Islet of Langerhans (tissue), 1 donor: ENCODE data around the gene INSR.
"Not testable (repeated sequence)": the region's sequence is repeated elsewhere in the genome, so short reads cannot be mapped to it uniquely, and the experiment has no call there.

Experiments used
- FAIRE-seq: peaks from one replicate; lab custom pipeline; 2011; peaks lifted over from hg19 to GRCh38; lab: Jason Lieb, UNC

The INSR gene

DNA sequence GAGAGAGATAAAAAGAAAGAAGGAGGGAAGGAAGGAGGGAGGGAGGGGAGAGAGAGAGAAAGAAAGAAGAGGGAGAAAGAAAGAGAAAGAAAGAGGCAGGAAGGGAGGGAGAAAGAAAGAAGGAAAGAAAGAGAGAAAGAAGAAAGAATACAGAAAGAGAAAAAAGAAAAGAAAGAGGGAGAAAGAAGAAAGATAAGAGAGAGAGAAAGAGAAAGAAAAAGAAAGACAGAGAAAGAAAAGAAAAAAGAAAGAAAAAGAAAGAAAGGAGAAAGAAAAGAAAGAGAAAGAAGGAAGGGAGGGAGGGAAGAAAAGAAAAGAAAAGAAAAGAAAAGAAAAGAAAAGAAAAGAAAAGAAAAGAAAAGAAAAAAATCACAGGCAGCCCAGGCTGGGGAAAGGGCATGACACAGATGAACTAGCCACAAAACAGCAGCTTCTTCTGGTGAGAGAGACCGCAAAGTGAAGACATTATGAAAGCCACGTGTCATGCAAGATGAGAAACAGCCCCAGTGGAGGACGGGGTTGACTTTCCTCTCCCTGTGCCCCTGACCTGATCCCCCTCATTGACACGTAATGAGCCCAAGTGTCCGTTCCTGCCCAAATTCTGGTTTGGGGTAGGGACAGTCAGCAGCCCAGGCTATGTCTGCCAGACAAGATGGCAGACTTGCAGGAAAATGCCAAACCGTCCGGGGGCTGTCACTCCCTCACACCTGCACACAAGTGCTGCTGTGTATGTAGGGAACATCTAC is 102.1 kb downstream of the INSR start:
- FAIRE-seq = no peak

DNA sequence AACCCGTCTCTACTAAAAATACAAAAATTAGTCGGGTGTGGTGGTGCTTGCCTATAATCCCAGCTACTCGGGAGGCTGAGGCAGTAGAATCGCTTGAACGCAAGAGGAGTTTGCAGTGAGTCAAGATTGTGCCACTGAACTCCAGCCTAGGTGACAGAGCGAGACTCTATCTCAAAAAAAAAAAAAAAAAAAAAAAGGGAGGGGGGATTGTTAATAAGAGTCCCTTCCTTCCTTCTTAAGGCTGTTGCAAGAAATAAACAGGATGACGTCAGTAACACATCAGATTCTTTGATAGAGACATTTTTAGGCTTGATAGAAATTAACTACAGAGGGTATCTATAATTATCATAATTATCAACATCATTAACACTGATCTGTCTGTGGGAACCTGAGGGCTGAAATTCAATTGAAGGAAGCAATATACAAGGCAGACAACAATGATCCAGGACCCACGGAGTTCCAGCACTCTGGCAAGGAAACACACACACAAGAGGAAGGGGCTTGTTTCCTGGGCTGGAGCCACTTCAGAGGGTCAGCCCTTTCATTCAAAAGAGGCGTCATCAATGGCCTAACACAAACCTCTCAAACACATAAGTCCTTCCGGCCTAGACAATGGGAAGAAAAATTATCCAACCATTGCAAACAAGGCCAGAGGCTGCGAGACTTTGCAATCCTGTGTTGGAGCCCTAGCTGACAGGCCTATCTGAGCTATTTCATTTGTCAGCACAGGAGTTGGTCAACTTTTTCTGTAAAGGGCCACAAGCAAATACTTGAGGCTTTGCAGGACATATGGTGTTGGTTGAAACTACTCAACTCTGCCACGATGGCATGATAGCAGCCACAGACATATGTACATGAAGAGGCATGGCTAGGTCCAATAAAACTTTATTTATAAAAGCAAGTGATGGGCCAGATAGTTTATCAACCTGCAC is 105.2 kb downstream of the INSR start:
- FAIRE-seq = no peak

DNA sequence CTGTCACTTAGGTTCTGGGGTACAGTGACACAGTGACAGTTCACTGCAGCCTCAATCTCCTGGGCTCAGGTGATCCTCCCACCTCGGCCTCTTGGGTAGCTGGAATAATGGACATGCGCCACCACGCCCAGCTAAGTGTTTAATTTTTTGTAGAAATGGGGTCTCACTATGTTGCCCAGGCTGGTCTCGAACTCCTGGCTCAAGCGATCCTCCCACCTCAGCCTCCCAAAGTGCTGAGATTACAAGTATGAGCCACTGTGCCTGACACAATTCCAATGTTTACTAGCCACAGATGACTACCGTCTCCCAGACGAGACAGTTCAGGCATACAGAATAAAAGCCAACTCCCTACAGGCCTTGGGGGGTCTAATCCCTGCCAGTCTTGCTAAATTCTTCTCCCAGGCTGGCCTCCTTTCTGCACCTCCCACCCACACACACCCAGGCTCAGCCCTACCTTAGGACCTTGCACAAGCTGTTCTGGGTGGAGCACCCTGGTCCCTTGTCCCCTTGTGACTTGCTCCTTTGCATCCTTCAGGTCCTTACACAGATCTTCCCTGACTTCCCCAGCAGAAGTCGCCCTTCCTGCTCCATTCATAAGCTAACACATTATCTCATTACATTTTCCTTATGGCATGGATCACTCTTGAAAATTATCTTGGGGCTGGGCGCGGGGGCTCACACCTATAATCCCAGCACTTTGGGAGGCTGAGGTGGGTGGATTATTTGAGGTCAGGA is 106.4 kb downstream of the INSR start:
- no peak for FAIRE-seq

DNA sequence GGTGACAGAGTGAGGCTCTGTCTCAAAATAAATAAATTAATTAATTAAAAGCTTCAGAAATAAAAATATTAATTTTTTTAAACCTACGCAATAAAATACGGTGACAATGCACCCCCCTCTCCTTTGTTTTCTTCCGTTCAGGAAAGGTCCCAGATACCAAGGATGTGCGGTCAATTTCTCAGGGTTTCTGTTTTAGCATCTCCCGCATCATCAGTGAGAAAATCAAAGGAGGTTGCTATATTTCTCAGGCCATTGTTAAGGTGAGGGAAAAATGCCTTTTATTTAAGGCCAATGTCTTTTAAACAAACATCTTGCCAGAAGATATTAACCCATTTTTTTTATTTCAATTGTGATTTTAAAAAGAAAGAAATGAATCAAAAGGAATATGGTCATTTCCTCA is 111.7 kb downstream of the INSR start:
- no peak for FAIRE-seq

DNA sequence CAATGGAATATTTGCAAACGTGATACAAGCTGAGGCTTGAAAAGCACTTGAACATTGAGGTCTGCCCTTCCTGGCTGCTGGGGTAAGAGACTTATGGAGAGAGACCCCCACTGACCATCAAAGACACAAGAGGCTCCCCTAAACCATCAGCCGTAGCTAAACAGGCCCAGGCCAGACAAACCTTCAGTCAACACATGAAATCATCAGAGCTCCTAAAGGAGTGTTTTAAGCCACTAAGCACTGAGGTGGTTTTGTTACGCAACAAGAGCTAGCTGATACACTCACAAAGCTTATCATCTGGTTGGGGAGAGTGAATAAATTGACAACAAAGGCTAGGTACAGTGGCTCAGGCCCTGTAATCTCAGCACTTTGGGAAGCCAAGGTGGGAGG is 114.3 kb downstream of the INSR start:
- FAIRE-seq = no peak

DNA sequence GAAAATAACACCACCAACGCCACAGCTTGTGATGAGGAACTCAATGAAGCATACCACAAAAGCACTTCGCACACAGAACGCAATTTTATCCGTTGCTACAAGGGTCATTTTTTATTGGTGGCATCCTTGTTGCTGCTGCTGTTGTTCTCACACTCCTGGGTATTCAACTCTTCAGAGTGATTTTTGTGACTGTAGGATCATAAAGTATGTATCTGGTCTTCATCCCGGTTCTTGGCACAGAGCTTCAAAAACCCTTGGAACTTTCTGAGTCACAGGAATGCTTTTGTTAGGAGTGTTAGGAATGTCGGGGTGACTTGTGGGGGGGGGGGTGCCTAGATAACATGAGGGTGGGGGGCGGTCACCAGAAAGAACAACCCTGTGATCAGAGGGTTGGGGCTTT is 116.3 kb downstream of the INSR start:
- FAIRE-seq = no peak

DNA sequence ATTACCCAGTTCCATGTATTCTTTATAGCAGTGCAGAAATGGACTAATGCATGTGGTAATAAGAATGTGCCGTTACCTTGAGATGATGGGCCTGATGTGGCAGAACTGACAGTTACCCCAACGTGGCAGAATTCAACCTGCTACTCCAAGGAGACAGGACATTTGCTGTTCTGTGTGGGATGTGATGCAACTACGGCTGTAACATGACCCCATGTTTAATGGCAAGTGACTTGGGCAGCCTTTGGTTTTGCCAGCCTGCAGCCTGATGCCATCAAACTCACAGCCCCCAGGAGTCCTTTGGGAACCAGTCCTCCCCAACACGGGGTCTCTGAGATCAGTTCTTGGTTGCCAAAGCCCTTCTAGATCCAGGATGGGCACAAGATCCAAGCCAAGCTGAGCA is 117.4 kb downstream of the INSR start:
- FAIRE-seq = no peak

DNA sequence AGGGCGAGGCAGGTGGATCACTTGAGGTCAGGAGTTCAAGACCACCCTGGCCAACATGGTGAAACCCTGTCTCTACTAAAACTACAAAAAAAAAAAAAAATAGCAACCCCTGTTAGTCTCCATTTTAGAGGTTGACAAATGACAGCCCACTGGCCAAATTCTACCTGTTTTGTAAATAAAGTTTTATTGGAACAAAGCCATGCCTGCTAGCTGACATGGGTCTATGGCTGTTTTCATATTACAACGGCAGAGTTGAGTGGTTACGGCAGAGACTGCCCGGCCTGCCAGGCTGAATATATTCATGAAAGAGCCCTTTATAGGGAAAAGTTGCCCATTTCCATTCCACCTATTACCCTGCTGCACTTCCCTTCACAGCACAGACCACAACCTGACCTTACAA is 121.4 kb downstream of the INSR start:
- FAIRE-seq = no peak

DNA sequence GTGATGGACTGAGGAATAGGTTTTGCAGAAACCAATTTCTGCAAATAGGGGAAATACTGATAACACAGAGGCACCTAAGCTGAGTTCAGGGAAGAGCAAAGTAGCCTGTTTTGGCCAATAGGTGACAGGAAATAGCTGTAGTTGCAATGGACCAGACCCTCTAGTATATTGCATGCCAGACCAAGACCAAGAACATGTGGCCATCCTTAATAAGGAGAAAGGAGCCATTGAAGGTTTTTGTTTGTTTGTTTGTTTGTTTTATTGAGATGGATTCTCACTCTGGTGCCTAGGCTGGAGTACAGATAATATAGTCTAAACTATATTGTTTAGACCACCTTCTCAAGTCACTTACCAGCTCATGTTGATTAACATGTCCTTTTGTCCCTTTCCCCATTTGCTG is 123.2 kb downstream of the INSR start:
- FAIRE-seq = no peak

DNA sequence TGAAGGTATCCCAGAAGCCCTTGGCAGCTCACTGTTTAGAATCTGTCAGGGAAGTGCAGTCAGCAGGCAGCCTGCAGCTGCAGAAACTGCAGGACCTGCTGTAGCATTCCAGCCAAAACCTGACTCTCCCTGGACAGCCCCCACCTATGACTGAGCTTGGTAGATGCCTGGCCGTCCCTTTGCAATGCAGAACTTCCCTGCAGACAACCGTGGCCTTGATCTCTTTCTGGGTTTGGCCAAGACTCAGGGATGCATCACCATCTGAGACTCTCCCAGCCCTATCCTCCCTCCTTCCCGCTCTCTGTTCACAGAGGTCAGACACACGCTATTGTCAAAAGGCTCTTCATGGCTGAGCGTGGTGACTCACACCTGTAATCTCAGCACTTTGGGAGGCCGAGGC is 125.3 kb downstream of the INSR start:
- no peak for FAIRE-seq

DNA sequence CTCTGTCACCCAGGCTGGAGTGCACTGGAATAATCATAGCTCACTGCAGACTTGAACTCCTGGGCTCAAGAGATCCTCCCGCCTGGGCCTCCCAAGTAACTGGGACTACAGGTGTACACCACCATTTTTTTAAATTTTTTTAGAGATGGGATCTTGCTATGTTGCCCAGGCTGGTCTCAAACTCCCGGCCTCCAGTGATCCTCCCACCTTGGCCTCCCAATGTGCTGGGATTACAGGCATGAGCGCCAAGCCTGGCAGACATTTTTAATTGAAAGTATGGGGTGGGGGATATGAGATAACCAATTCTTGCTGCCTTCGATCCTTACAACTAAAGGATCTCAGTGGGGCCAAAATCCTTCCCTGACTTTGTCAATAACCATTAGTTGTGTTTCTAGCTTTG is 132.9 kb downstream of the INSR start:
- FAIRE-seq = no peak

DNA sequence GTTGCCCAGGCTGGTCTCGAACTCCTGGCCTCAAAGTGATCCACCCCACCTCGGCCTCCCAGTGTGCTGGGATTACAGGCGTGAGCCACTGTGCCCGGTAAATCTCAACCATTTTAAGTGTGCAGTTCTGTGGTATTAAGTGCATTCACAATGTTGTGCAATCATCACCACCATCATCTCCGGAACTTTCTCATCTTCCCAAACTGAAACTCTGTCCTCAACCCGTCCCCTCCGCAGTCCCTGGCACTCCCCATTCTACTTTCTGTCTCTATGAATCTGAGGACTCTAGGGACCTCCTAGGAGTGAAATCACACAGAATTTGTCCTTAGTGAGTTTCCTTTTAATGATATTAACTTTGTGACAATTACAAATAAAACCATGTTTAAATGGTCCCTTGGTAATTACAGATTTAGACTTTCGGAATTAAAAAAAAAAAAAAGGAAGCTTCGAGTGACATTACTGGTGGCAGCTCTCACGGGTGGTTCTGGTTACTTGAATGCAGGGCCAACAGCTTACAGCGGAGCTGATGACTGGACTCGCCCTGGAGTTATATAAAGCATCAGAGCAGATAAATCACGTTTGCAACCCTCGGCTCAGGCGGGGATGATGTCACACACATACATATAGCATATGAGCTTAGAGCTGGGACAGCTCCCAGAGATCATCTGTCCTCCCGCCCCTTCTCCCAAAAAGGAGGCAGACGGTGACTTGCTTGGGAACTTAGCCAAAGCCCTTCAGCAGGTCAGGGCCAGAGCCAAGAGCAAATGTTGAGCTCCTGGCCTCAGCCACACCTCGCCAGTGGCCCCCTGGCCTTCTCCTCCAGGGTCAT is 134.9 kb downstream of the INSR start:
- FAIRE-seq = no peak

DNA sequence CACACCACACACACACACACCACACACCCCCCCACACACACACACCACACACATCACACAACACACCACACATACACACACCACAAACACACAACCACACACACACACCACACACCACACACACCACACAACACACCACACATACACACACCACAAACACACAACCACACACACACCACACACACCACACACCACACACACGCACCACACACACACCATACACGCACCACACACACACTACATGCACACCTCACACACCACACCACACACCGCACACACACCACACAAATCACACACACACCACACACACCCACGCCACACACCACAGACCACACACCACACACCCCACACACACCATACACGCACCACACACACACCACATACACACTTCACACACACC is 141.2 kb downstream of the INSR start:
- FAIRE-seq = no peak

DNA sequence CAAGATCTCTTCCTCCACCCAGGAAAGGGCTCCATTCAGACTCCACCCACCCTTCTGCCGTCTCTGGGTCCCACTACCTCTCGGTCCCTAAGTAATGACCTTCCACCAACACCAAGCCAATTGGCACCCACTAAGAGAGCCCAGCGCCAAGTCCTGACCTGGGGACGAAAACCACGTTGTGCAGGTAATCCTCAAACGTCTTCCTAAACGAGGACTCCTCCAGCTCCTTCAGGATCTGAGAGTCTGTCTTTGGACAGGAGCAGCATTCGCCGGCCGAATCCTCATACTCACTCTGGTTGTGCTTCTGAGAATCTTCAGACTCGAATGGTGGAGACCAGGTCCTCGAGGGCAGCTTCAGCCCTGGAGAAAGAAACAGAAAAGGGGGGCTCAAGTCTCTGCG is 141.6 kb downstream of the INSR start:
- no peak for FAIRE-seq

DNA sequence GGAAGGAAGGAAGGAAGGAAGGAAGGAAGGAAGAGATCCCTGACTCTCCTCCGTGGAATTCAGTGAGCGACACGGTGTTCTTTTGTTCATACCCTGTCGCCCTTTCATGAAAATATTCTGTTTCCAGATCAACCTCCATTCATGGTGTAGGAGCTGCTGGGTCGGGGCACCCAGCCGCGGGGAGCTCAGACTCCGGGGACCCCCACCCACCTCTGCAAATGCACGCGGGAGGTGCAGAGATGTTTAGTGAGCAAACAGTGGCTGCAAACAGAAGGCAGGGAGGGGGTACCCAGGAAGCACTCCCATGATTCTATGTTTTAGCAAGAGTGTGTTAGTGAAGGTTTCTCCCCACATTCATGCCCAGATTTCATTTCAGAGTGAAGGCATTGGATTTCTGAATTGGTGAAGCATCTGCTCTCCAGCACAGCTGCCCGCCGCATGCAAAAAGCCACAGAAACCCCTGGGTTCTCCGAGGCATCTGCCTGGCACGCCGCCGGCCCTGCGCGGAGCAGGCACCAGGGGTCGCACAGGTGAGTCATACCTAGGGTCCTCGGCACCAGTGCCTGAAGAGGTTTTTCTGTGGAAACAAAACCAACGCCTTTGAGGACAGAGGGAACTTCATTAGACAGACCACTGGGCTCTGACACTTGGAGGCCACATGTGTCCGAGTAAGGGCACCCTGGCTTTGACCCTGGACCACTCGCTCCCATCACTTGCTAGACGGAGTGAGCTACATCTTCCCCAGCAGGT is 144.1 kb downstream of the INSR start:
- FAIRE-seq = no peak

DNA sequence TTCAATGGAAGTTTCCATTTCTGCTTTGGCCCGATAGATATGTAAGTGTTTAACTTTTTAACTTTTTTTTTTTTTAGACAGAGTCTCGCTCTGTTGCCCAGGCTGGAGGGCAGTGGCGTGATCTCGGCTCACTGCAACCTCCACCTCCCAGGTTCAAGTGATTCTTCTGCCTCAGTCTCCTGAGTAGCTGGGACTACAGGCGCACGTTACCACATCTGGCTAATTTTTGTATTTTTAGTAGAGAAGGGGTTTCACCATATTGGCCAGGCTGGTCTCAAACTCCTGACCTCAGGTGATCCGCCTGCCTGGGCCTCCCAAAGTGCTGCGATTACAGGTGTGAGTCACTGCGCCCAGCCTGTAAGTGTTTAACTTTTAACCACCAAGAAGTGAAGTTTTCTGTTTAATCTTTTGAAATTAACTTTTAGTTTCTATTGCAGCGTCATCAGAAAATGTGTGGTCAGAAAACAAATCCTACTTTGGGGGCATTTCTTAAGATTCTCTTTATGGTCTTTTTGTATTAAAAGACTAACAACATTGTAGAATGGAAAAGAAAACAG is 147.0 kb downstream of the INSR start:
- not testable (repeated sequence) for FAIRE-seq

DNA sequence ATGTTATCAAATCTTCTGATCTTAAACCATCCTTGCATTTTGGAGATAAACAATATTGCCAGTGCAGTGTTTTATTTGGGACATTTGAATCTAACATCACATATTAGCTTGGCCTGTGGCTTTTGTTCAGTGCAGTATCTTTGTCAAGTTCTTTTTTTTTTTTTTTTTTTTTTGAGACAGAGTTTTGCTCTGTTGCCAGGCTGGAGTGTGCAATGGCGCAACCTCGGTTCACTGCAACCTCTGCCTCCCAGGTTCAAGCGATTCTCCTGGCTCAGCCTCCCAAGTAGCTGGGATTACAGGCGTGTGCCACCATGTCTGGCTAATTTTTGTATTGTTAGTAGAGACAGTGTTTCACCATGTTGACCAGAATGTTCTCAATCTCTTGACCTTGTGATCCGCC is 148.1 kb downstream of the INSR start:
- not testable (repeated sequence) for FAIRE-seq

DNA sequence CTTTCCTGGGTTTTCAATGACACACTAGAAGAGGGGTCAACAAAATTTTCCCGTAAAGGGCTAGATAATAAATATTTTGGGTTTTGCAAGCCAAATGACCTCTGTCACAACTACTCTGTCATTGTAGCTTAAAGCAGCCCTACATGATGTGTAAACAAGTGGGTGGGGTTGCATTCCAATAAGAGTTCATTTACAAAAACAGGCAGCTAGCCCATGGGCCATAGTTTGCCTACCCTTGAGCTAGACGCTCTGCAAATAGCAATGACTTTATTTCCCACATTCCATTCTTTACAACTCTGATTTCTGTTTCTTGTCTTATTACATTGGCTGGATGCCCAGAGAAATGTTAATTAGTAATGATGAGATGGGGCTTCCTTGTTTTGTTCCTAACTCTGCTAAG is 148.7 kb downstream of the INSR start:
- no peak for FAIRE-seq

DNA sequence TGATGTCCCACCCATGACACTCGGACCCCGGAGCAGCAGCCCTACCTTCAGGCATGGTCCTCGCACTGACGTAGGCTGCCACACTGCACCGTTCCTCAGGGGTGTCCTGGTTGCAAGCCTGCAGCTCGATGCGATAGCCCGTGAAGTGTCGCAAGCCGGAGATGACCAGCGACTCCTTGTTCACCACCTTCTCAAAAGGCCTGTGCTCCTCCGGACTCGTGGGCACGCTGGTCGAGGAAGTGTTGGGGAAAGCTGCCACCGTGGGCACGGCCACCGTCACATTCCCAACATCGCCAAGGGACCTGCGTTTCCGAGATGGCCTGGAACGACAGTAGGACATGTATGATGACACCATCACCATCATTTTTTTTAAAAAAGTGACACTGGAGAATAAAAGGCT is 151.4 kb downstream of the INSR start:
- FAIRE-seq = no peak

DNA sequence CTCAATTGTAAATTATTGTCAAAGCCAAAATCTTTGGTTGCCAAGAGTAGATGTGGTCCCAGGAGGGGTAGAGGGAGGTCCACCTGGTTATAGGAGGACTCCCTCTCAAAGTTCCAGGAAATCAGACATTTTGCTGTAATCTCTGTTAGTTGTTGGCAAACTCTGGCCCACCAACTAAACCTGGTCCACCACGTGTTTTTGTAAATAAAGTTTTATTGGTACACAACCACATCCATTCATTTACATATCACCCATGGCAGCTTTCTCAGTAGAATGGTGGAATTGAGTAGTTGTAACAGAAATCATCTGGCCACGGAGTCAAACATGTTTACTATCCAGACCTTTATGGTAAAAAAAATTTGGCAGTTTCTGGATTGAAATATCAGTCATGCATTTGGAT is 154.1 kb downstream of the INSR start:
- FAIRE-seq = no peak

DNA sequence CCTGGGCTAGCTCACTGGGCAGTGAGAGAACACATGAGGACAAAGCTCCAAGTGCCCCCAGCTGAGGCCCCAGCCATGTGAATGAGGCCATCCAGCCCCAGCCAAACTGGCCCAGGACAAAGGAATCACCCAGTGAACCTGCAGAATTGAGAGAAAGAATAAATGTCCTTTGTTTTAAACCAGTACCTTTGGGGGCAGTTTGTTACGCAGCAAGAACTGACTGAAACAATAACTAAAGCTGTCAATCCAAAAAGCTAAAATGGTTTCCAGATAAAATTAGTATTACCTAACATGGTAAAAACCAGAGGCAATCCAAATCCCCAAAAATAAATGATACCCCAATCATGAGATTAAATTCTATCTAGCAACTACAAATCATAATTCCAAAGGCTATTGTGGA is 155.1 kb downstream of the INSR start:
- no peak for FAIRE-seq
